HG03575 (cell line): ENCODE data around the gene SRP9.
"Not testable (repeated sequence)": the region's sequence is repeated elsewhere in the genome, so short reads cannot be mapped to it uniquely, and the experiment has no call there.

ENCODE experiments used
- ATAC-seq: cut with Tn5 transposase; IDR thresholded peaks from one replicate; pipeline ENCODE4 v1.9.1; 2021; ENCODE audit not compliant: unreplicated experiment, insufficient number of reproducible peaks, low FRiP score; ENCODE audit errors: extremely low read depth

Gene SRP9

DNA sequence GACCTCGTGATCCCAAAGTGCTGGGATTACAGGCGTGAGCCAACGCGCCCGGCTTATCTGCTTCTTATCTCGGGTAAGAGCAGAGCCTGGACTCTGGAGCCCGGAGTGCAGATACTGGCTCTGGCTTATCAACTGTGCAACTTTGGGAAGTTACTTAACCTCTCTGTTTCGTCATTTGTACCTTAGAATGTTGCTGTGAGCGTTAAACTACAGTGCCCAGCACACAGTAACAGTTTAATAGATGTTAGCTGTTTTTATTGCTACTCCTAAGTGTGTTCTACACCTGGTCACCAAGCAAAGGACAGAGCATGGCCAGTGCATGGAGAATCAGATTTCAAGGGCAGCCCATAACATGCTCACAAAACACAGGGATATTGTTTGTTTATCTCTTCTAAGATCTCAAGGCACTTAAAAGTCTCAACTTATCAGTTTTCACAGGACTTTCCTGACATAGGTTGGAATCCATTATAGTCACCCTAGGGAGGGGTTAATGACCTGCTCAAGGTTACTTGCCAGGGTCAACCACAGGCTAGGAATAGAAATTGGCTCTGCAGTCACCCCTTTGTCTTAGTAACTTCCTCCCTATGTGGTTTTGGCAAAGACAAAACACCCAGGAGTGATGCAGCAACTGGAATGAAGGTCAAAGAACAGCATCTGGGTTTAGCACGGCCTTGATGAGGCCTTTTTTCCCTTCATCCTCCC, 22.5 kb upstream of the SRP9 start:
- ATAC-seq, result no peak

DNA sequence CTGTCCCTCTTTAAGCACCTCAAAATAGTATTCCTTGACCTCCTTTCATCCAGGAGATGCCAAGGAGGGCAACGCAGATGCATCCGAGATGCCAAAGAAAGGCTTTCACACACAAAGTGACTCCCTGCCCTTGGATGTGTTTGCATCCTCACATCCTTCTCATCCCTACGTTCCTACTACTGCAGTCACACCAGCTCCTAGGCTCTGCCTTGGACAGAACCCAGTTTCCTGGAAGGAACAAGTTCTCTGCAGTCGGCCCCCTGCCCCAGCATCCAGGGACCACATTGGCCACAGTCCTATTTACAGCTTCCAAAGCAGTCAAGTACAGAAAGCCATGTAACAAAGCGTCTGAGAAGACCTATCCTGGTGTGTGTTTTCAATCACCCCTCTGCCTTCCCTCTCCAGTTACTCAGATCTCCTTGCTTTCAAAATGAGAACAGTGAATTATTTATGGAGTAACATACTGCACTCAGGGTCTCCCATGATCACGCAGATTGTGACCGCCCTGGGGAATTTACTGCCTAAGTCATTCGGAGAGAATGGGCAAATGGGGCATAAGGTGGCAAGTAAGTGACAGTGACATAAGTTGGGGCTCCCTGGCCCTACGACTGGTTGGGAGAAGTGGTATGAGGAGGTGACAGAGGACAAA, 21.8 kb upstream of the SRP9 start:
- ATAC-seq, result no peak

DNA sequence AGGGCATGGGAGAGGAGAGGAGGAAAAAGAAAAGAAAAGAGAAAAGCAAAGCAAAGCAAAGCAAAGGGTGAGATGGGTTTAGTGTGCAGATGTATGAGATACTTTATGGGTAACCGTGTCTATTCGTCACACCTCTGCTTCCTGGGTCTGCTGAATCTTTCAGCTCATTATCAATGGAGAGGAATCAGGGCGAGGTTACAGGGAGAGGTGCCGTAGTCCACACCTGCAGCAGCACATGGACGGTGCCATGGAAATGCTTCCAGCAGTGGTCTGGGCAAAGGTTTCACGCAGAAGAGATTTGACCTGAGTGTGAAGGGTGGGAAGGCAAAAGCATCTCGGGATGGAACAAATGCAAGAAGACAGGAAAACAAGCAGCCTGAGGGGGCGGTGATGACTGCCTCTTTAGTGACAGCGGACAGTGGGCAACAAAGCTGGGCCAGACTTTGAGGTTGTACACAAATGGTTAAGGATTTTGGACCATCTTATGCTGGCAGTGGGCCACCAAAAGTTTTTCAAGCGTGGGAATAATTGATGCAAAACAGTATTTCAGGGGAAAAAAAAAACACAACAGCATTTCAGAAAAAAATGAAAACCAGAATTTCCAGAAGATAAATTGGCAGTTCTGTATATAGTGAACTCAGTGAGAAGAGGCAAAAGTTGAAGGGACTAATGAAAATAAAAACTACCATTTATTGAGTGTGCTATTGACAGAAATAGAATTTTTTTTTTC, 19.5 kb upstream of the SRP9 start:
- no peak for ATAC-seq

DNA sequence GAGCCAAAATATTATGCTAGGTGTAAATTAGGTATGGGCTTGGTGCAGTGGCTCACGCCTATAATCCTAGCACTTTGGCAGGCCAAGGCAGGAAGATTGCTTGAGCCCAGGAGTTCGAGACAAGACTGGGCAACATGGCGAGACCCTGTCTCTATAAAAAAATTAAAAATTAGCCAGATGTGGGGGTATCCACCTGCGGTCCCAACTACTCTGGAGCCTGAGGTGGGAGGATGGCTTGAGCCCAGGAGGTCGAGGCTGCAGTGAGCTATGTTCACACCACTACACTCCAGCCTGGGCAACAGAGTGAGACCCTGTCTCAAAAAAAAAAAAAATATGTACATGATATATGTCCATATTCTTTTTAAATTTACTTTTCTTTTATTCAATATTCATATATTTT, 17.7 kb upstream of the SRP9 start:
- not testable (repeated sequence) for ATAC-seq

DNA sequence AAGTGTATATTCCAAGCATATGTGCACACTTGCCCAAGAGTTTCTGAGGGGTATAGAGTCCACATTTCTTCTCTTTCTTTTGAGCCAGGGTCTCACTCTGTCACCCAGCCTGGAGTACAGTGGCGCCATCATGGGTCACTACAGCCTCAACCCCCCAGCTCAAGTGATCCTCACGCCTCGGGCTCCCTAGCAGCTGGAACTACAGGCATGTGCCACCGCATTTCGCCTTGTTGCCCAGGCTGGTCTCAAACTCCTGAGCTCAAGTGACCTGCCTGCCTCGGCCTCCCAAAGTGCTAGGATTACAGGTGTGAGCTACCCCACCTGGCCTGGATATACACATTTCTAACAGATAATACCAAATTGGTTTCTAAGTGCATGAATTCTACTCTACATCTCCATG, 17.1 kb upstream of the SRP9 start:
- no peak for ATAC-seq

DNA sequence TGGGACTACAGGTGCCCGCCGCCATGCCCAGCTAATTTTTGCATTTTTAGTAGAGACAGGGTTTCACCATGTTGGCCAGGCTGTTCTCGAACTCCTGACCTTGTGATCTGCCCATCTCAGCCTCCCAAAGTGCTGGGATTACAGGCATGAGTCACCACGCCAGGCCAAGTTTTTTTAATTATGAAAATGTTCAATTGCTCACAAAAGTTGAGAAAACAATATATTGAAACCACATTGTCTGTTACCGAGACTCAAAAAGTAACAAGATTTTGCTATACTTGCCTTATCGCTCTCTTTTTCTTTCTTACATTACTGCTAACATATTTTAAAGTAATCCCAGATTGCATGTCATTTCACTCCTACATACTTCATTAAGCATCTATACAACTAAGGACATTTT, 16.2 kb upstream of the SRP9 start:
- not testable (repeated sequence) for ATAC-seq

DNA sequence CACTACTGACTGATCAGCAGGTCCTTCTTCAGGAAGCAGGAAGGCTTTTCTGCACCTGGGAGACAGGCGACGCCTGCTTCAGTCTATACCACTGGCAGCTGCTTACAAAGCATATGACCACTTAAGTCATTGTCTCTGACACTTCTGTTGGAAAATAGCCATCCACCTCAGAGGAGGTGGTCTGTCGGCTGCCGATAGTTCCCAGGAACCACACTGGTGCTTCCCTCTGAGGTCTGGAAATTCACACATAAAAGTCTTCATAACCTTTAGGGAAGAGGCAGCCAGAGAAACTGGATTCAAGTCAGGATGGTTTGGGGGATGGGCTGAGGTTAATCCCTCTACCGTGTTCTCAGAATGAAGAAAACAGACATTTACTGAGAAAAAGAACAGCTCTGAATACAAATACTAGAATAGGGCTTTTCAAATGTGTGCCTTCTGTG, 15.6 kb upstream of the SRP9 start:
- ATAC-seq, result no peak

DNA sequence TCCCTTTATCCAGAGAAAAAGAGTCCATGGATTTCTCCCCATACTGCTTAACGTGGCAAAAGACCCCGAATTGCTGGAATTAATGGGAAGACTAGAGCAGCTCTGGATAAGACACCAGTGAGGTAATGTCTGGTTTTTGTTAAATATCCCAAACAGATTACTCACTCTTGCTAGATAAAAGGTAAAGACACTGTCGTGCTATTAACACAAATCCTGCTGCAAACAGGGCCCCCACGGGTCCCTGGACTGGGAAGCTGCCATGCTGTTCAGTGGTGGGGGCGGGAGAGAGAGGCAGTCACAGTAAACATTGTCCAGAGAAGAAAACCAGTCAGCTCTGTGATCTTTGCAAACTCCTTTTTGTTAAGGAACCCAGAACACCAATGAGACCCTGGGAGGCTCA, 15.2 kb upstream of the SRP9 start:
- no peak for ATAC-seq

DNA sequence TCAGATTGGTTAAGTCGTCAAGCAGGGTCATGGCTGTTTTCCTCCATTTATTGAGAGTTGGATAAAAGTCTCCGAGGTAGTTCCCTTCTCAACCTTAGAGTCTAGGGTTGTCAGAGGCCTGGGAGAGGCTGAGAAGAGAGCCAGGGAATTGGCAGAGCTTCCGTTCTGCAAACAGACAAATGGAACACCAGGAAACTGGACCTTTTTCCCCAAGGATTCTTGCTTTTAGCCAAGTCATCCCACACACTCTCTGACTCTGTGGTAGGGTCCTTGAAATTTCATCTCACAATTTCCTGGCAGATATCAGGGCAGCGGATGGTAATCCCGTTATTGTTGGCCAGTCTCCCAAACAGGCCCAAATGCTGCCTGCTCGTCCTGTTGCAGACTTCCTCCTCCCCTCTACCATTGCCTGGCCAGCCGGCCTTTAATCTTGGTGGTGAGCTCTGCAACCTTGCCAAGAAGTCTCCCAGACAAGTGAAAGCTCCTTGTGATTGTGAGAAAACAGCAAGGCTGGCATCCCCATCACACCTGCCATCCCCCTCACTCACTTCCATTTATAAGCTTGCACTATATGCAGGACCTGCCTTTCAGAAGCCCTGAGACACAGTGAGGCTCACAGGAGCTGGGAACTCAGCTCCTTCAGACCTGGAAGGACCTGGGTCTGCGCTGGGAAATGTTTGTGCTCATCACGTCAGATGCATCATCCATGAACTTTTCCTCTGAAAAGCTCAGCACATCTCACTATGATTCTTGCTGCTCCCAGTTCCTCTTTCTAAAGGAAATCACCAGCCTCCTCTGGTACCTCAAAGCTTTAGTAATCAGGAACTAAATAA, 13.7 kb upstream of the SRP9 start:
- ATAC-seq, result no peak

DNA sequence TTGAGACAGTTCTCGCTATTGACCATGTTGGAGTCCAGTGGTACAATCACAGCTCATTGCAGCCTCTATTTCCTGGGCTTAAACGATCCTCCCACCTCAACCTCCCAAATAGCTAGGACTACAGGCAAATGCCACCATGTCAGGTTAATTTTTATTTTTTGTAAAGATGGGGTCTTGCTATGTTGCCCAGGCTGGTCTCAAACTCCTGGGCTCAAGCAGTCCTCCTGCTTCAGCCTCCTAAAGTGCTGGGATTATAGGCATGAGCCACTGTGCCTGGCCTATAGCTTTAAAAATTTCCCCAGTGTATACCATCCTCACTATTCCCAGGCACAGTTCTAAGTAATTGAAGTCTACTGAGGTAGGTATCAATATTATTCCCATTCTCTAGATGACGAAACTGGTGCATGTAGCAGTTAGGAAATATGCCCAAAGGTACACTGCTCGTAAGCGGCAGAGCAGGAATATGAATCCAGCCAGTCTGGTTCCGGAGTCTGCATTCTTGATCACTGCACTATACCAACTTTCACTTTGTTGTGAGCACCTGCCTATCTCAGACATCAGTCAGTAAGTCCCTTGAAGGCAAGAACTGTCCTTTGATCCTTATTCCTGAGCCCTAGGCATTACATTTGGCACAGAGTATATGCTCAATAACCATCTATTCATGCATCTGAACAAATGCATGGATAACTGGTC, 11.5 kb upstream of the SRP9 start:
- no peak for ATAC-seq

DNA sequence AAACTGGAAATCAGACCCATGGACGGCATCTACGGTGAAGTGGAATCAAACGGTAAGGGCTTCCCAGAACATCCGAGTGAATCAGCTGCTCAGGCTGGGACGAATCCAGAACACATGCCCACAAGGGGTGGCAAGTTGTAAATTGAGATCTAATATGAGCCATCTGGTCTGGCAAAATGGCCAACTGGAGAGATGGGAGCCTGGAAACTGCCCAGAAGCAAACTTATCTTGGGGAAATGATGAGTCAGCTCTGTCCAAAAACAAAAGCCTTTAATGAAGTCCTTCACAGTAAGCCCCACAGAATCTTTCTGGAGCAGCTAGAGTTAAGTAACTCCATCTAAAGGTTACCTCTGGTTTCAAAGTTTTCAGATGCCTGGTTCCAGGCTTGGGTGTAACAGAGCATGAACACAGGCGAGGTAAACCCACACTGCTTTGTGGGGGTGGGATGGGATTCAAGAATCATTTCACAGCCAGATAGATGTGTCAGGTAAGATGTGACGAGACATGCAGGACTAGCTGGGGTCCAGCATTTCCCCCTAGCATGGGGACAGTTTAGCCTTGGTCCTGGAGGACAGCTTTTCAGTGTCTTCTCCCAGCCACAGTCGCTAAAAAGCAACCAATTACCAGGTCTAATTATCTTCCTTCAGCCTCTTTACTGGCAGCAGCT, 10.5 kb upstream of the SRP9 start:
- ATAC-seq, result no peak

DNA sequence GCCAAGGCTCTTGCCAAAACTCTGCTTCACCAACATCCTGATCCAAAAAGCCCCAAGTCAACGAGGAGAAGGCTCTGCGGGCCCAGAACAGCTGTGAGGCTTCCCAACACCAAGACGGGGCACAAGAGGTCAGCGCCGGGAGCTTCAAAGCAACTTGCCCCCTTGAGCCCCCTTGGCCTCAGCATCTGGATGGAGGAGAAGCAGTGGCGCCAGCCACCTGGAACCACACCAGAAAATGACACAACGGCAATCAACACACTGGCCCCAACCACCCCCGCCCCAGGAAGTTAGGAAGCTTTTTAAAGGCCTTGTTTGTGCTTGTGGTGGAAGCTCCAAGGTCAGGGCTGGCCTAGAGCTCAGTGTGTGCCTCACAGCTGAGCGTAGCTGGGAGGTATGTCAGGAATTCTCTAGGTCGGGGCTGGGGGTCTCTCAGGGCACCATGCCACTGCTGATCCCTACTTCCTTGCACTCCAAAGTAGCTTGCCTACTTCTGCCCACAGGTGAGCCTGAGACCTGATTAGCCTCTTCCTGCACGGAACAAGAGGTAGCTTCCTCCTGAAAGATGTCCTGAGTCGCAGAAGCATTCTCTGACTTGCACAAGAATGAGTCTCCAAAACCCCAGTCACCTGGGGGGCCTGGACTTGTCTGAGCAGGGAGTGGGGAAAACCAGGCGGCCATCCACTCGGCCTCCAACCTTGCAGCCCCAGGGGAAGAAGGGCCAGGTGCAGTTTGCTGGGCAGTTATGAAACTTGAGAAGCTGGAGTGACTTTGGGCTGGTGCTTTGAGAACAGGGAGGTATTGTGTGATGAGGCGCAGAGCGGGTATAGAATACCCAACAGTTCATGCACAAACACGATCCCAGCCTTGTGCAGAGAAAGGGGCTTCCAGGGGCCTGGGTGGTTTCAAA, 9.7 kb upstream of the SRP9 start:
- no peak for ATAC-seq

DNA sequence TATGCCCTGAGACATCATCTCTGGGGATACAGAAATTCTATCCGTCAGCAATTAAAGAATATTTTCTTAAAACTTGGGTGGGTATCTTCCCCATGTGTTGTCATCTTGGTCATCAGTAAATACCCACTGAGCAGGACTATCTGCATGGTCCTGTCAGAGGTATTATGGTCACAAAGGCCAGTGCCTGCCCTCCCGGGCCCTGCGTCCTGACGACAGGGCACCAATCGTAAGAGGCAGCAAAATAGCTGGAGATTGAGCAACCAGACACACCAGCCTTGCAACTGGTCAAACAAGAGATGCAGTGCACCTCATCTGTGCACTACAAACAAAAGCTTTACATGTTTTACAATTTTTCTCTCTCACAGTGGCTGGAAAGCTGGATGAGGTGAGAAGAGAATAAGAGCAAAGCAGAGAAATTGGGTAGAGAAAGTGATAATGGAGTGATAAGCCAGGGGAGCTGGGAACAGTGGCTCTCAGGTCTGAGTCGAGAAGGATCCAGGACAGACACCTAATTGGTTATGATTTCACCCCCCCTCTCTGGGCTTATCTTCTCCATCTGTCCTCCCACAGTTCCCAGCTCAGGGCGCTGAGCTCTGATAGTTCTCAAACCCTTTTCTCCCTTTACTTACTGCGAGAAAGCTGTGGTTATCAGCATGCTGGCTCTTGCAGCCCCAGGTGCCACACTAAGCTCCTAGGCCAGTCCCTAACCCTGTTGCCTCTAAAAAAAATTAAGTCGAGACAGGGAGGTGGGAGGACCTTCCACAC, 8.8 kb upstream of the SRP9 start:
- no peak for ATAC-seq

DNA sequence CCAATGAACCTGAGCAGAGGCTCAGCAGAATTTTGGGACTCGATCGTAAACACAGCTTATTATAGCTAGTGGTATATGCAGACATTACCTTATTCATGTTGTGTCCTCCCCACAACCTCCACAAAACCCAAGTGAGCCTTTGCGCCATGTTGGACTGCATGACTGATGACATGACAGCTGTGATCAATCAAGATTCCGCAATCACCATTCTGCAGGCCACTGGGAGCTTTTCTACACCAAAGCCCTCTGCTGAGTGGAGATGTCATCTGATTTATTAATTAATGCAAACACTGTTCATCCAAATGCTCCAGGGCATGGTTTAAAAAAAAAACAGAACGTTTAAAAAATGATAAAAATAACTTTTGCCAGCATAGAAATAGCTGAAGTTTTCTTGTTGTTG, 7.9 kb upstream of the SRP9 start:
- ATAC-seq, result no peak

DNA sequence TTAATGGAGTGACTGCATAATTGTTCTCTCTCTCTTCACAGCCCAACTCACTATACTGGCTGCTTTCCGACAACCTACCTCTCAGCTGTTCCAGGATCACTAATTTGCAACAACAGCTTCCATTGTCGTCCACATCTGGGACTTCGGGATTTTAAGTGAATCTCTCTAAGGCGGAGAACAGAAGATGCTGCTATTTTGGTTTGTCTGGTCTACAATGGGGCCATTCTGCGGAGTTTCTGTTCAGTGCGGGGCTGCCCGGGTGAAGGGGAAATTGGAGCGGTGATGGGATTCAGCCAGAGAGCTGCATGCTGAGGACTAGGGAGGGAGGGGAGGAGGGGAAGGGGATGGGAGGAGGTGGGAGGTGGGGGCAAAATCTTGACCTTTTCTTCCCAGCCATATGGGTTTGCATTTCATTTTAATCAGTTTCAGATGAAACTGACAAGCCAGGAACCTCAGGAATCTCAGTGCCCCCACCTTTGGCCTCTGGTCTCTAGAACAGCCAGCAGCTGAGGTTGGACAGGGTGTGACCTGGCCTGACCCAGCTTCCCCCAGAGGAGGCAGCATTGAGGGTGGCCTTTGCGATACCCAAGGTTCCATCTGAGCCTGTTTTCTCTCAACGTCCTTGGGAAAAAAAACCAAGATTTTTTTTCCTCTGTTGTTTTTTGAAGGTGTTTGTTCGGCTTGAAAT, 6.9 kb upstream of the SRP9 start:
- ATAC-seq, result no peak

DNA sequence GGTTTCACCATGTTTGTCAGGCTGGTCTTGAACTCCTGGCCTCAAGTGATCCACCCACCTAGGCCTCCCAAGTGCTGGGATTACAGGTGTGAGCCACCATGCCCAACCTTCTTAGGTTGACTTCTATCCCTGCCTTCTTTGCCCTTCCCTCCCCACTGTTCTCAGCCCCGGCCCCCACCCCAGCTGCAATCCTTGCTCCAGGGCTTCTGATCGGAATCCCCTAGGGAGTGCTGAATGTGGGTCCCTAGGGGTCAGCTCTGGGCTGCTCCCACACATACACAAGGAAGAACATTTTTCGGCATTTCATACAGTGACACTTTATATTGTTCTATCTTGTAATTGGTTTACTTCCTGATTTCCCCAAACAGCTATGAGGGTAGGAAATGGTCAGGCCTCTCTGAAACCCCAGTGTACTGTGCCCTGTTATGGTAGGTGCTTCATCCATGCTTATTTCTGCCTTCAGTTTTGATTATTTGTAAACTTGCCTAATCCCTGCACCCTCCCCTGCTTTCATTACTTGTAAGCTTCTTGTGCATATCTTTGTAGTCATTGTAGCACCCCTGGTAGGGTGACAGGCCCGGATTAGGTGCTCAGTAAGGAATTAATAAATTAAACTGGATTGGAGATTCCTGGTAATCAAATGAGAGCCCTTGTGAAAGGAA, 5.8 kb upstream of the SRP9 start:
- ATAC-seq, result no peak
